ACC112 (cell line): ENCODE data around the gene PTGES.
"Not testable (repeated sequence)": the region's sequence is repeated elsewhere in the genome, so short reads cannot be mapped to it uniquely, and the experiment has no call there.

ENCODE experiments used
- H2AFZ ChIP-seq: fragments of 200-600 bp; sonication (generic); one replicate; pipeline ENCODE4 v1.6.0; 2017; ENCODE audit warnings: antibody characterized with exemption, low read length; ENCODE audit not compliant: unreplicated experiment
- H3K27ac ChIP-seq: fragments of 200-600 bp; sonication (generic); 2 replicates; pipeline ENCODE4 v1.5.1; 2014; ENCODE audit warnings: low read depth, mild to moderate bottlenecking, antibody characterized with exemption, low read length, moderate library complexity
- H3K27me3 ChIP-seq: fragments of 200-600 bp; sonication (generic); 2 replicates; pipeline ENCODE4 v1.6.1; 2014; ENCODE audit warnings: mild to moderate bottlenecking, antibody characterized with exemption, low read length, moderate library complexity, mixed read lengths; ENCODE audit not compliant: insufficient read depth
- H3K36me3 ChIP-seq: fragments of 200-600 bp; sonication (generic); 2 replicates; pipeline ENCODE4 v1.6.1; 2016; ENCODE audit warnings: mild to moderate bottlenecking, antibody characterized with exemption, low read length, moderate library complexity, mixed read lengths; ENCODE audit not compliant: insufficient read depth
- H3K4me1 ChIP-seq: fragments of 200-600 bp; sonication (generic); one replicate; pipeline ENCODE4 v1.6.1; 2016; ENCODE audit warnings: low read length, mixed read lengths; ENCODE audit not compliant: insufficient read depth, unreplicated experiment, control insufficient read depth
- H3K4me3 ChIP-seq: fragments of 200-600 bp; sonication (generic); 2 replicates; pipeline ENCODE4 v1.5.1; 2014; ENCODE audit warnings: mild to moderate bottlenecking, low read depth, low read length
- H3K79me2 ChIP-seq: fragments of 200-600 bp; sonication (generic); one replicate; pipeline ENCODE4 v1.6.0; 2016; ENCODE audit warnings: low read length; ENCODE audit not compliant: control insufficient read depth, unreplicated experiment, insufficient read depth

Gene PTGES

GRCh38 chr9:129752900-129753729 is at the start of gene PTGES:
TSS of gene PTGES (minus strand) at chr9:129753042. CDS start at chr9:129753012, 30 bp downstream.
- Histone ChIP-seq H3K4me3 (peak within 1 kb of the TSS; percentile 73), H3K27me3 (no peaks in the 10 kb centered on the region), H3K79me2 (no peaks in the 10 kb centered on the region), H2AFZ (peak within 1 kb of the TSS; percentile 42), H3K36me3 (no peaks in the 10 kb centered on the region), H3K27ac (no peak within 1 kb of the TSS), H3K4me1 (peaks cover 27% of the 10 kb centered on the region)

- peaks cover 10% of the 10 kb centered on the region for H3K79me2 ChIP-seq
- H3K27ac ChIP-seq: no peak overlapping the region
- no peaks in the 10 kb centered on the region for H3K27me3 ChIP-seq
- peaks cover 6% of the 10 kb centered on the region for H3K4me1 ChIP-seq
- H3K36me3 ChIP-seq: peaks cover 3% of the 10 kb centered on the region; the same call in 1 of the 2 replicates
- no peak overlapping the region for H2AFZ ChIP-seq
- H3K4me3 ChIP-seq: no peak overlapping the region
Measured at GRCh38 chr9:129801504-129801903, 48.7 kb upstream of the PTGES start.

GRCh38 chr9:129798973-129799372 is 46.1 kb upstream of the PTGES start:
- H3K4me1 ChIP-seq: peaks cover 2% of the 10 kb centered on the region
- H3K79me2 ChIP-seq: peaks cover 5% of the 10 kb centered on the region
- H3K27ac ChIP-seq: no peak overlapping the region
- no peak overlapping the region for H2AFZ ChIP-seq
- no peaks in the 10 kb centered on the region for H3K36me3 ChIP-seq
- no peak overlapping the region for H3K4me3 ChIP-seq
- peaks cover 22% of the 10 kb centered on the region for H3K27me3 ChIP-seq

- H3K79me2 ChIP-seq, H3K4me1 ChIP-seq, H3K4me3 ChIP-seq, H3K36me3 ChIP-seq, H2AFZ ChIP-seq, H3K27ac ChIP-seq: not testable (repeated sequence)
- H3K27me3 ChIP-seq: peaks cover 34% of the 10 kb centered on the region
Measured at GRCh38 chr9:129796029-129796428, 43.2 kb upstream of the PTGES start.

- no peaks in the 10 kb centered on the region for H3K36me3 ChIP-seq
- H3K79me2 ChIP-seq: no peaks in the 10 kb centered on the region
- H3K4me1 ChIP-seq: no peaks in the 10 kb centered on the region
- no peak overlapping the region for H3K4me3 ChIP-seq
- no peak overlapping the region for H3K27ac ChIP-seq
- H2AFZ ChIP-seq: no peak overlapping the region
- H3K27me3 ChIP-seq: peaks cover 34% of the 10 kb centered on the region
Measured at GRCh38 chr9:129794549-129794948, 41.7 kb upstream of the PTGES start.

GRCh38 chr9:129786481-129786880 is 33.6 kb upstream of the PTGES start:
- Histone ChIP-seq H3K27me3 (peaks cover 8% of the 10 kb centered on the region; the same call in 1 of the 2 replicates), H3K27ac (no peak overlapping the region), H3K36me3 (no peaks in the 10 kb centered on the region), H2AFZ (no peak overlapping the region), H3K79me2 (no peaks in the 10 kb centered on the region), H3K4me3 (no peak overlapping the region), H3K4me1 (no peaks in the 10 kb centered on the region)

- Histone ChIP-seq H2AFZ (no peak overlapping the region), H3K27me3 (peaks cover 8% of the 10 kb centered on the region; the same call in 1 of the 2 replicates), H3K79me2 (no peaks in the 10 kb centered on the region), H3K27ac (no peak overlapping the region), H3K36me3 (no peaks in the 10 kb centered on the region), H3K4me3 (no peak overlapping the region), H3K4me1 (no peaks in the 10 kb centered on the region)
Measured at GRCh38 chr9:129785866-129786265, 33.0 kb upstream of the PTGES start.

- not testable (repeated sequence) for H2AFZ ChIP-seq, H3K36me3 ChIP-seq, H3K4me1 ChIP-seq, H3K27me3 ChIP-seq, H3K4me3 ChIP-seq, H3K79me2 ChIP-seq, H3K27ac ChIP-seq
Measured at GRCh38 chr9:129784970-129785369, 32.1 kb upstream of the PTGES start.

GRCh38 chr9:129783516-129784361 is 30.9 kb upstream of the PTGES start:
- Histone ChIP-seq H3K27ac (no peak overlapping the region), H2AFZ (no peak overlapping the region), H3K36me3 (no peaks in the 10 kb centered on the region), H3K4me3 (no peak overlapping the region), H3K79me2 (no peaks in the 10 kb centered on the region), H3K27me3 (peaks cover 8% of the 10 kb centered on the region; the same call in 1 of the 2 replicates), H3K4me1 (no peaks in the 10 kb centered on the region)

GRCh38 chr9:129781981-129782380 is 29.1 kb upstream of the PTGES start:
- no peak overlapping the region for H3K27ac ChIP-seq
- no peak overlapping the region for H3K4me3 ChIP-seq
- H3K36me3 ChIP-seq: no peaks in the 10 kb centered on the region
- H2AFZ ChIP-seq: no peak overlapping the region
- H3K27me3 ChIP-seq: peaks cover 2% of the 10 kb centered on the region; the same call in 1 of the 2 replicates
- no peaks in the 10 kb centered on the region for H3K79me2 ChIP-seq
- H3K4me1 ChIP-seq: peaks cover 7% of the 10 kb centered on the region
